Measurements from ENCODE around the gene SANBR. TPM values are rescaled to one million over a fixed set of nuclear protein-coding genes. Genes with fewer than 3 reads are reported as not detected.

SANBR gene
- total RNA-seq, 1 donor from 2014 or later, result 10.7 TPM

DNA sequence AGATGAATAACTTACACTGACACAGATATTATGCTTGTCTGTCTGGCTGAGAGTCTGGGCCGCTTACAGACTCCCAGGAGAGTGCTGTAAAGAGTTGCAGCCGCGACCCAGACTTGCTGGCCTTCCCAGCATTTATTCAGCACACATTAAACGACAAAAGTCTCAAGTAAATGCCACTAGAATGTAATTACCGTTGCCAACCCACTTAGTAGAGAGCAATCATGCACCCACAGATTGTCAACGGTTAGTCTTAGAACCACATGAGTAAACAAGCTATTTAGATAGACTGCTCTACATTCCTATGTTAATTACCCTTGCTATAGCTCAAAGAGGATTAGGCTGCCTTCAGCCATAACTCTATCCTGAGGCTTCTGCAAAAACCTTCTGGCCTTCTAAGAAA is 48.5 kb downstream of the SANBR start:
- no peak overlapping the region for H3K27ac ChIP-seq
- DNase-seq (ENCODE audit: low spot score in 2 of 2), result no peak
- intact Hi-C loops (cut with DNase I), result no loop called here
- H3K4me3 ChIP-seq, result no peak overlapping the region
- no peaks in the 10 kb centered on the region for H3K27me3 ChIP-seq
- TF ChIP-seq, protein P1, sequence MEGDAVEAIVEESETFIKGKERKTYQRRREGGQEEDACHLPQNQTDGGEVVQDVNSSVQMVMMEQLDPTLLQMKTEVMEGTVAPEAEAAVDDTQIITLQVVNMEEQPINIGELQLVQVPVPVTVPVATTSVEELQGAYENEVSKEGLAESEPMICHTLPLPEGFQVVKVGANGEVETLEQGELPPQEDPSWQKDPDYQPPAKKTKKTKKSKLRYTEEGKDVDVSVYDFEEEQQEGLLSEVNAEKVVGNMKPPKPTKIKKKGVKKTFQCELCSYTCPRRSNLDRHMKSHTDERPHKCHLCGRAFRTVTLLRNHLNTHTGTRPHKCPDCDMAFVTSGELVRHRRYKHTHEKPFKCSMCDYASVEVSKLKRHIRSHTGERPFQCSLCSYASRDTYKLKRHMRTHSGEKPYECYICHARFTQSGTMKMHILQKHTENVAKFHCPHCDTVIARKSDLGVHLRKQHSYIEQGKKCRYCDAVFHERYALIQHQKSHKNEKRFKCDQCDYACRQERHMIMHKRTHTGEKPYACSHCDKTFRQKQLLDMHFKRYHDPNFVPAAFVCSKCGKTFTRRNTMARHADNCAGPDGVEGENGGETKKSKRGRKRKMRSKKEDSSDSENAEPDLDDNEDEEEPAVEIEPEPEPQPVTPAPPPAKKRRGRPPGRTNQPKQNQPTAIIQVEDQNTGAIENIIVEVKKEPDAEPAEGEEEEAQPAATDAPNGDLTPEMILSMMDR (IDR thresholded peaks at IDR 0.05), result no peak
- H3K9me3 ChIP-seq, result no peaks in the 10 kb centered on the region
- peaks cover 15 to 30% of the 10 kb centered on the region in 2 donors for H3K36me3 ChIP-seq
- no peaks in the 10 kb centered on the region for H3K4me1 ChIP-seq

Other genes with a start within 250 kb of the SANBR start
- 5.3 TPM for gene REL, start 184.3 kb upstream of the SANBR start, total RNA-seq
- 12.8 TPM for gene PEX13, start 48.2 kb upstream of the SANBR start, total RNA-seq
- gene PUS10, start 47.6 kb upstream of the SANBR start, total RNA-seq, result 1.4 TPM
- 7.2 TPM for gene C2orf74, start 96.3 kb downstream of the SANBR start, total RNA-seq